Epithelial cell of proximal tubule (primary cell): Measurements from ENCODE around the gene SMARCB1. TPM values are rescaled to one million over a fixed set of nuclear protein-coding genes. Genes with fewer than 3 reads are reported as not detected.
A peak's percentile ranks its signal among the peaks of the same experiment; 100 is the strongest.
"Not testable (repeated sequence)": the region's sequence is repeated elsewhere in the genome, so short reads cannot be mapped to it uniquely, and the experiment has no call there.

Experiments used
- DNase-seq: peaks from one replicate; pipeline ENCODE4 v3.0.0-alpha.2; 2011; ENCODE audit warnings: low read depth
- H3K4me3 ChIP-seq: 2 replicates; pipeline ENCODE4 v1.5.1; 2011; ENCODE audit warnings: low read depth, mild to moderate bottlenecking, low read length
- CTCF ChIP-seq: conservative IDR thresholded peaks from 2 replicates; pipeline ENCODE4 v1.5.1; 2012; ENCODE audit warnings: low read depth, mild to moderate bottlenecking, low read length
- total RNA-seq: library from RNA; depleted of rRNA; stranded (reverse); fragments of >200 nt; gene quantifications from 2 replicates; pipeline ENCODE4 v1.2.3, GENCODE V29; 2015

The SMARCB1 gene
- total RNA-seq, 1 donor from 2014 or later = 173 TPM

- no peak for DNase-seq
- TF ChIP-seq CTCF = peak; percentile 89
- H3K4me3 ChIP-seq = peak overlapping the region; percentile 33
Observed at GRCh38 chr22:23849009-23850006, 62.5 kb downstream of the SMARCB1 start.

GRCh38 chr22:23850136-23850611 is 63.4 kb downstream of the SMARCB1 start:
- no peak overlapping the region for H3K4me3 ChIP-seq
- no peak for TF ChIP-seq CTCF
- no peak for DNase-seq

- DNase-seq = peak; percentile 50
- peak overlapping the region; percentile 96 for H3K4me3 ChIP-seq
- TF ChIP-seq CTCF = peak; percentile 25
Observed at GRCh38 chr22:23856721-23857605, 70.2 kb downstream of the SMARCB1 start.

GRCh38 chr22:23857606-23858483 is 71.1 kb downstream of the SMARCB1 start, which contains the start of gene SLC2A11:
TSS of gene SLC2A11 (plus strand) at chr22:23857875. CDS start at chr22:23858000, 125 bp downstream.
- H3K4me3 ChIP-seq = peak within 1 kb of the TSS; percentile 96
- peak; percentile 25 for TF ChIP-seq CTCF
- peak; percentile 78 for DNase-seq

GRCh38 chr22:23858484-23858815 is 71.7 kb downstream of the SMARCB1 start:
- TF ChIP-seq CTCF = no peak
- H3K4me3 ChIP-seq = peak overlapping the region; percentile 96
- DNase-seq = no peak

GRCh38 chr22:23859201-23859600 is 72.4 kb downstream of the SMARCB1 start:
- no peak overlapping the region for H3K4me3 ChIP-seq
- TF ChIP-seq CTCF = no peak

GRCh38 chr22:23860187-23860586 is 73.4 kb downstream of the SMARCB1 start:
- DNase-seq, H3K4me3 ChIP-seq: not testable (repeated sequence)

More at GRCh38 chr22:23859201-23859600, 72.4 kb downstream of the SMARCB1 start:
- DNase-seq = no peak
